H1 (cell line): ENCODE results near the gene VSNL1. TPM values are rescaled to one million over a fixed set of nuclear protein-coding genes. Genes with fewer than 3 reads are reported as not detected.

Experiments
- CTCF ChIA-PET: fragments of 300-600 bp; sonication (Branson Sonifier 250); formaldehyde crosslinking; loops from one replicate; lab custom pipeline; 2021; ENCODE audit not compliant: partially characterized antibody; lab: Charles Lee
- POLR2A ChIA-PET: fragments of 300-600 bp; sonication (Branson Sonifier 250); formaldehyde crosslinking; loops from one replicate; lab custom pipeline; 2021; ENCODE audit warnings: inconsistent platforms; ENCODE audit not compliant: partially characterized antibody; lab: Charles Lee
- DNase-seq, 2 experiments: peaks; one replicate each; pipeline versions ENCODE4 v3.0.0 to v3.0.0-alpha.2; 2010 to 2022; ENCODE audit warnings: low spot score in 2 of 2, low read depth in 1 of 2, mixed read lengths in 1 of 2
- FAIRE-seq: peaks from 2 replicates; lab custom pipeline; 2011; peaks lifted over from hg19 to GRCh38; lab: Jason Lieb, UNC
- H2AFZ ChIP-seq: 2 replicates; pipeline ENCODE4 v1.8.1; 2012; ENCODE audit warnings: low read length, inconsistent platforms
- H2AK5ac ChIP-seq: 2 replicates; pipeline ENCODE4 v1.6.1; 2013; ENCODE audit warnings: low read depth, low read length
- H2BK120ac ChIP-seq: replicated peaks from 2 replicates; pipeline ENCODE3; 2013; ENCODE audit warnings: low read depth, low read length, inconsistent platforms
- H2BK12ac ChIP-seq: 2 replicates; pipeline ENCODE4 v1.6.1; 2013; ENCODE audit warnings: low read depth, low read length
- H2BK15ac ChIP-seq: 2 replicates; pipeline ENCODE4 v1.6.1; 2013; ENCODE audit warnings: low read length
- H2BK20ac ChIP-seq: 2 replicates; pipeline ENCODE4 v1.6.1; 2013; ENCODE audit warnings: low read length
- H2BK5ac ChIP-seq: 2 replicates; pipeline ENCODE4 v1.6.1; 2013; ENCODE audit warnings: low read depth, low read length
- H3K14ac ChIP-seq: 2 replicates; pipeline ENCODE4 v1.6.1; 2013; ENCODE audit warnings: inconsistent platforms; ENCODE audit not compliant: insufficient read length
- H3K18ac ChIP-seq: 2 replicates; pipeline ENCODE4 v1.6.1; 2013; ENCODE audit warnings: low read length; ENCODE audit errors: extremely low read depth
- H3K23ac ChIP-seq: 2 replicates; pipeline ENCODE4 v1.6.1; 2013; ENCODE audit warnings: inconsistent platforms; ENCODE audit not compliant: insufficient read length
- H3K23me2 ChIP-seq: 2 replicates; pipeline ENCODE4 v1.6.1; 2013; ENCODE audit warnings: low read depth, low read length
- H3K27ac ChIP-seq: 2 replicates; pipeline ENCODE4 v1.6.1; 2011; ENCODE audit warnings: low read depth, low read length, inconsistent platforms
- H3K27me3 ChIP-seq, 4 experiments: replicated peaks in 1 of 4; 1 replicate in 1 of 4; 2 replicates in 3 of 4; pipeline versions ENCODE4 v1.6.1 to v1.8.1; 2011 to 2013; ENCODE audit warnings: low read length in 3 of 4, mild to moderate bottlenecking in 3 of 4, inconsistent platforms in 2 of 4, mixed read lengths in 2 of 4, moderate library complexity in 1 of 4; ENCODE audit not compliant: control insufficient read depth in 3 of 4, insufficient read depth in 3 of 4; ENCODE audit errors: extremely low read depth in 1 of 4
- H3K36me3 ChIP-seq, 4 experiments: 2 replicates each; pipeline versions ENCODE4 v1.6.1 to v1.8.1; 2011 to 2013; ENCODE audit warnings: mild to moderate bottlenecking in 4 of 4, low read length in 3 of 4, moderate library complexity in 2 of 4, control low read depth in 1 of 4, inconsistent platforms in 1 of 4; ENCODE audit not compliant: insufficient read depth in 4 of 4, control insufficient read depth in 2 of 4
- H3K4ac ChIP-seq: replicated peaks from 2 replicates; pipeline ENCODE3; 2013; ENCODE audit warnings: low read length, low read depth, mixed read lengths, inconsistent platforms; ENCODE audit not compliant: insufficient read length
- H3K4me1 ChIP-seq, 4 experiments: replicated peaks in 1 of 4; 1 replicate in 1 of 4; 2 replicates in 3 of 4; pipeline versions ENCODE4 v1.6.1 to v1.8.1; 2011 to 2013; ENCODE audit warnings: low read length in 3 of 4, inconsistent platforms in 2 of 4, mixed read lengths in 1 of 4; ENCODE audit not compliant: insufficient read depth in 4 of 4, control insufficient read depth in 3 of 4
- H3K4me2 ChIP-seq, 2 experiments: 2 replicates each; pipeline versions ENCODE4 v1.6.1 to v1.8.1; 2011 to 2013; ENCODE audit warnings: low read depth in 2 of 2, low read length in 2 of 2, control low read depth in 1 of 2, inconsistent platforms in 1 of 2, mild to moderate bottlenecking in 1 of 2; ENCODE audit not compliant: insufficient read depth in 1 of 2
- H3K4me3 ChIP-seq, 4 experiments: fragments of 200-600, 300-600 bp in 1 of 4; sonication (generic), shearing (Covaris generic), sonication (Bioruptor Twin) in 1 of 4; 2 replicates each; pipeline versions ENCODE4 v1.5.1 to v1.8.1; 2011 to 2016; ENCODE audit warnings: low read length in 4 of 4, low read depth in 3 of 4, control low read depth in 2 of 4, inconsistent platforms in 2 of 4, mild to moderate bottlenecking in 2 of 4, mixed read lengths in 1 of 4, moderate library complexity in 1 of 4; ENCODE audit not compliant: insufficient read depth in 2 of 4; ENCODE audit errors: extremely low read depth in 1 of 4
- H3K56ac ChIP-seq: replicated peaks from 2 replicates; pipeline ENCODE3; 2013; ENCODE audit warnings: low read depth, mild to moderate bottlenecking, mixed read lengths, low read length, inconsistent platforms; ENCODE audit not compliant: insufficient read length
- H3K79me1 ChIP-seq: 2 replicates; pipeline ENCODE4 v1.6.1; 2013; ENCODE audit warnings: low read depth, low read length, control low read depth
- H3K79me2 ChIP-seq, 2 experiments: 2 replicates each; pipeline versions ENCODE4 v1.6.1 to v1.8.1; 2012 to 2013; ENCODE audit warnings: low read length in 2 of 2, mild to moderate bottlenecking in 2 of 2, inconsistent platforms in 1 of 2; ENCODE audit not compliant: insufficient read depth in 2 of 2, control insufficient read depth in 1 of 2
- H3K9ac ChIP-seq, 4 experiments: replicated peaks in 1 of 4; 1 replicate in 1 of 4; 2 replicates in 3 of 4; pipeline versions ENCODE4 v1.6.1 to v1.8.1; 2011 to 2013; ENCODE audit warnings: low read depth in 3 of 4, low read length in 3 of 4, control low read depth in 2 of 4, mild to moderate bottlenecking in 2 of 4, moderate library complexity in 2 of 4, inconsistent platforms in 1 of 4; ENCODE audit errors: extremely low read depth in 1 of 4
- H3K9me3 ChIP-seq, 2 experiments: 2 replicates each; pipeline versions ENCODE4 v1.6.1 to v1.8.1; 2012 to 2013; ENCODE audit warnings: mild to moderate bottlenecking in 2 of 2, moderate library complexity in 2 of 2, control low read depth in 1 of 2, inconsistent platforms in 1 of 2, low read depth in 1 of 2, low read length in 1 of 2, mixed read lengths in 1 of 2; ENCODE audit not compliant: insufficient read depth in 2 of 2
- H4K20me1 ChIP-seq, 2 experiments: replicated peaks in 1 of 2; 2 replicates each; pipeline versions ENCODE3 to v1.8.1; 2011 to 2013; ENCODE audit warnings: inconsistent platforms in 2 of 2, low read length in 2 of 2, mild to moderate bottlenecking in 1 of 2; ENCODE audit not compliant: insufficient read depth in 2 of 2, control insufficient read depth in 1 of 2
- H4K5ac ChIP-seq: 2 replicates; pipeline ENCODE4 v1.6.1; 2013; ENCODE audit warnings: low read length, low read depth, mixed read lengths, inconsistent platforms; ENCODE audit not compliant: insufficient read length
- H4K8ac ChIP-seq: 2 replicates; pipeline ENCODE4 v1.8.0; 2013; ENCODE audit warnings: mild to moderate bottlenecking, moderate library complexity, low read length, inconsistent platforms; ENCODE audit not compliant: insufficient read depth; ENCODE audit errors: extremely low read depth
- H4K91ac ChIP-seq: replicated peaks from 2 replicates; pipeline ENCODE3; 2013; ENCODE audit warnings: low read length, mixed read lengths, inconsistent platforms; ENCODE audit not compliant: insufficient read length
- ASH2L ChIP-seq: fragments of 200-600, 300-600 bp; sonication (generic); IDR thresholded peaks from one replicate; pipeline ENCODE4 v1.7.1; 2017; ENCODE audit warnings: low read length
- CBX5 ChIP-seq: fragments of 300-800, 300-1000 bp; sonication (generic); IDR thresholded peaks from 2 replicates; pipeline ENCODE4 v1.7.1; 2016; ENCODE audit warnings: antibody characterized with exemption, low read length, low read depth
- CHD1 ChIP-seq: IDR thresholded peaks from 2 replicates; pipeline ENCODE4 v1.6.1; 2012; ENCODE audit warnings: low read depth, low read length, improper control_type of control experiment
- JUN ChIP-seq: IDR thresholded peaks from 2 replicates; pipeline ENCODE4 v1.6.1; 2011; ENCODE audit warnings: low read depth, mild to moderate bottlenecking, improper control_type of control experiment, low read length
- KDM4A ChIP-seq: IDR thresholded peaks from one replicate; pipeline ENCODE4 v1.7.1; 2012; ENCODE audit warnings: low read depth, mild to moderate bottlenecking, moderate library complexity, low read length, inconsistent platforms; ENCODE audit not compliant: severe bottlenecking
- MAX ChIP-seq: IDR thresholded peaks from 2 replicates; pipeline ENCODE4 v1.6.1; 2012; ENCODE audit warnings: inconsistent platforms
- NRF1 ChIP-seq: IDR thresholded peaks from 2 replicates; pipeline ENCODE4 v1.6.1; 2011; ENCODE audit warnings: mild to moderate bottlenecking, low read depth, low read length, improper control_type of control experiment
- RXRA ChIP-seq: IDR thresholded peaks from 2 replicates; pipeline ENCODE4 v1.6.1; 2011; ENCODE audit warnings: low read depth, mild to moderate bottlenecking, low read length, moderate library complexity; ENCODE audit not compliant: insufficient read depth
- SP1 ChIP-seq: IDR thresholded peaks from 2 replicates; pipeline ENCODE4 v1.6.1; 2011; ENCODE audit warnings: low read depth, low read length
- WGBS, 2 experiments: shearing (Covaris generic) in 1 of 2; methylation state at CpG; one replicate each; pipeline versions ENCODE4 v1.1.6 to v1.1.7; 2013 to 2015; ENCODE audit warnings: low lambda C conversion rate in 2 of 2, mixed read lengths in 2 of 2, inconsistent platforms in 1 of 2, low coverage in 1 of 2, missing lambda C conversion rate in 1 of 2; ENCODE audit not compliant: insufficient replicate concordance in 2 of 2, insufficient coverage in 1 of 2, insufficient read length in 1 of 2; ENCODE audit errors: extremely low coverage in 1 of 2, missing lambda C conversion rate in 1 of 2; 5-methylcytosine and 5-hydroxymethylcytosine counted together
- polyA plus RNA-seq, 7 experiments: library from polyadenylated mRNA; depleted of rRNA in 3 of 7; stranded (reverse) in 5 of 7; unstranded in 2 of 7; fragments of >200 nt in 5 of 7; fragments of 200-250 nt in 2 of 7; gene quantifications; 1 replicate in 5 of 7; 2 replicates in 1 of 7; 4 replicates in 1 of 7; pipeline versions ENCODE4 v1.2.1 to v1.2.3, GENCODE V29; 2011 to 2013; ENCODE audit warnings: missing spikeins in 2 of 7, mixed read lengths in 2 of 7
- total RNA-seq: library from RNA; stranded (reverse); fragmentation: NEBNext Ultra II Directional; extraction: Animal tissue kit (Norgen Biotek cat#: 25700); gene quantifications from 2 replicates; pipeline ENCODE4 v1.2.1, GENCODE V29; 2021
- TF ChIP-seq, protein P1 (sequence below): IDR thresholded peaks from 2 replicates; pipeline ENCODE4 v1.6.1; 2011; ENCODE audit warnings: low read depth, mild to moderate bottlenecking, low read length; ENCODE audit not compliant: insufficient read depth
- TF ChIP-seq, protein P2 (sequence below), 3 experiments: IDR thresholded peaks; 1 replicate in 2 of 3; 2 replicates in 1 of 3; pipeline versions ENCODE4 v1.5.1 to v1.6.1; 2011; ENCODE audit warnings: low read length in 3 of 3, mild to moderate bottlenecking in 3 of 3, inconsistent platforms in 2 of 3, low read depth in 1 of 3, moderate library complexity in 1 of 3; ENCODE audit not compliant: insufficient read depth in 1 of 3; ENCODE audit errors: control extremely low read depth in 1 of 3

Gene VSNL1
- total and polyA plus RNA-seq, 2 of the 8 experiments (the other 6 are each of a cell fraction or from before 2014, with no cell fraction given) = 49.4 to 108 TPM

- H4K5ac ChIP-seq = no peak overlapping the region
- H2AFZ ChIP-seq = no peak overlapping the region
- H4K20me1 ChIP-seq = no peaks in the 10 kb centered on the region
- H3K27ac ChIP-seq = no peak overlapping the region
- peaks cover 22 to 97% of the 10 kb centered on the region in 2 experiments for H3K79me2 ChIP-seq
- H2BK120ac ChIP-seq = no peak overlapping the region
- no peak overlapping the region for H2BK5ac ChIP-seq
- FAIRE-seq = no peak
- H3K23me2 ChIP-seq = no peaks in the 10 kb centered on the region
- H3K18ac ChIP-seq = no peak overlapping the region
- H2BK12ac ChIP-seq = no peak overlapping the region
- H2BK15ac ChIP-seq = no peak overlapping the region
- H3K4me1 ChIP-seq = peaks cover 0 to 19% (median 10%) of the 10 kb centered on the region in 4 experiments; a peak in 6 of 7 replicates
- no peak overlapping the region for H3K23ac ChIP-seq
- H3K4ac ChIP-seq = no peak overlapping the region
- peaks cover 0 to 6% (median 2%) of the 10 kb centered on the region in 4 experiments; a peak in 2 of 8 replicates for H3K36me3 ChIP-seq
- CTCF ChIA-PET = interaction anchor here (1.2 to 1.6 kb wide), 2 partner anchors 12 to 23 kb away, joined by 3 to 4 read pairs; no protein-coding TSS in a partner anchor
- H3K9me3 ChIP-seq = no peaks in the 10 kb centered on the region
- no peak for DNase-seq
- H3K79me1 ChIP-seq = peaks cover 2% of the 10 kb centered on the region; the same call in 1 of the 2 replicates
- 87% methylated on average over 2 of the region's 2 CpGs; no CpG with 5 or more reads in 1 of the 2 experiments for WGBS, 2 experiments
- H2AK5ac ChIP-seq = no peak overlapping the region
- H4K8ac ChIP-seq = no peak overlapping the region
- POLR2A ChIA-PET = no interaction called here
- H3K9ac ChIP-seq = no peak overlapping the region
- no peak overlapping the region for H3K56ac ChIP-seq
- H3K27me3 ChIP-seq = no peaks in the 10 kb centered on the region
- no peak overlapping the region for H3K14ac ChIP-seq
- no peak overlapping the region for H4K91ac ChIP-seq
- no peak overlapping the region for H3K4me2 ChIP-seq
- no peak overlapping the region for H3K4me3 ChIP-seq
- H2BK20ac ChIP-seq = no peak overlapping the region
- TF ChIP-seq SP1 = no peak
- TF ChIP-seq NRF1 = no peak
- no peak for TF ChIP-seq ASH2L
- TF ChIP-seq CHD1 = no peak
- no peak for TF ChIP-seq MAX
- no peak for TF ChIP-seq JUN
- TF ChIP-seq, protein P1, sequence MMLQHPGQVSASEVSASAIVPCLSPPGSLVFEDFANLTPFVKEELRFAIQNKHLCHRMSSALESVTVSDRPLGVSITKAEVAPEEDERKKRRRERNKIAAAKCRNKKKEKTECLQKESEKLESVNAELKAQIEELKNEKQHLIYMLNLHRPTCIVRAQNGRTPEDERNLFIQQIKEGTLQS = no peak
- no peak for TF ChIP-seq CBX5
- TF ChIP-seq, protein P2, sequence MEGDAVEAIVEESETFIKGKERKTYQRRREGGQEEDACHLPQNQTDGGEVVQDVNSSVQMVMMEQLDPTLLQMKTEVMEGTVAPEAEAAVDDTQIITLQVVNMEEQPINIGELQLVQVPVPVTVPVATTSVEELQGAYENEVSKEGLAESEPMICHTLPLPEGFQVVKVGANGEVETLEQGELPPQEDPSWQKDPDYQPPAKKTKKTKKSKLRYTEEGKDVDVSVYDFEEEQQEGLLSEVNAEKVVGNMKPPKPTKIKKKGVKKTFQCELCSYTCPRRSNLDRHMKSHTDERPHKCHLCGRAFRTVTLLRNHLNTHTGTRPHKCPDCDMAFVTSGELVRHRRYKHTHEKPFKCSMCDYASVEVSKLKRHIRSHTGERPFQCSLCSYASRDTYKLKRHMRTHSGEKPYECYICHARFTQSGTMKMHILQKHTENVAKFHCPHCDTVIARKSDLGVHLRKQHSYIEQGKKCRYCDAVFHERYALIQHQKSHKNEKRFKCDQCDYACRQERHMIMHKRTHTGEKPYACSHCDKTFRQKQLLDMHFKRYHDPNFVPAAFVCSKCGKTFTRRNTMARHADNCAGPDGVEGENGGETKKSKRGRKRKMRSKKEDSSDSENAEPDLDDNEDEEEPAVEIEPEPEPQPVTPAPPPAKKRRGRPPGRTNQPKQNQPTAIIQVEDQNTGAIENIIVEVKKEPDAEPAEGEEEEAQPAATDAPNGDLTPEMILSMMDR (IDR thresholded peaks at IDR 0.05; ENCODE audit: control extremely low read depth in 1 of 3, insufficient read depth in 1 of 3, low read depth in 1 of 3, low read length in 3 of 3) = no peak
- no peak for TF ChIP-seq RXRA
- no peak for TF ChIP-seq KDM4A
Measured at GRCh38 chr2:17550907-17551306, 10.4 kb downstream of the VSNL1 start.
